Naive B cell (primary cell): Measurements from ENCODE around the gene ALPK3. TPM values are rescaled to one million over a fixed set of nuclear protein-coding genes. Genes with fewer than 3 reads are reported as not detected.

ENCODE experiments used
- ATAC-seq, 2 donors: fragments of 150-1000 bp; cut with Tn5 transposase; 2 replicates each; pipeline ENCODE4 v1.10.0; 2021; ENCODE audit warnings: low read depth in 2 of 2, mild to moderate bottlenecking in 2 of 2, moderate library complexity in 2 of 2
- DNase-seq: peaks from one replicate; pipeline ENCODE4 v3.0.0; 2022
- H3K27ac Mint-ChIP-seq, 6 donors: one replicate each; pipeline ENCODE4 v1.8.0; 2020 to 2022; ENCODE audit warnings: mild to moderate bottlenecking in 6 of 6, mixed read lengths in 6 of 6, moderate library complexity in 5 of 6, inconsistent platforms in 2 of 6
- H3K27me3 Mint-ChIP-seq, 3 donors: one replicate each; pipeline ENCODE4 v1.8.0; 2021 to 2022; ENCODE audit warnings: mixed read lengths in 3 of 3, mild to moderate bottlenecking in 1 of 3
- H3K36me3 Mint-ChIP-seq, 2 donors: one replicate each; pipeline ENCODE4 v1.8.0; 2020 to 2022; ENCODE audit warnings: mixed read lengths in 2 of 2, inconsistent platforms in 1 of 2, mild to moderate bottlenecking in 1 of 2
- H3K4me1 Mint-ChIP-seq, 3 donors: one replicate each; pipeline ENCODE4 v1.8.0; 2020 to 2022; ENCODE audit warnings: mixed read lengths in 3 of 3, inconsistent platforms in 1 of 3, mild to moderate bottlenecking in 1 of 3, moderate library complexity in 1 of 3
- H3K4me3 Mint-ChIP-seq, 8 donors: one replicate each; pipeline ENCODE4 v1.8.0; 2020 to 2022; ENCODE audit warnings: mild to moderate bottlenecking in 8 of 8, mixed read lengths in 8 of 8, moderate library complexity in 8 of 8, inconsistent platforms in 2 of 8
- H3K9me3 Mint-ChIP-seq, 7 donors: one replicate each; pipeline ENCODE4 v1.8.0; 2020 to 2022; ENCODE audit warnings: mixed read lengths in 7 of 7, mild to moderate bottlenecking in 5 of 7, inconsistent platforms in 2 of 7, moderate library complexity in 1 of 7
- polyA plus RNA-seq, 6 donors: library from polyadenylated mRNA; unstranded; fragments of 300-500 nt; fragmentation: Illumina TruSeq; gene quantifications; one replicate each; pipeline ENCODE4 v1.2.3, GENCODE V29; 2021; ENCODE audit warnings: low read depth in 6 of 6

The ALPK3 gene
- polyA plus RNA-seq, 6 donors from 2014 or later = 0.04 to 0.23 TPM; not detected in 4

DNA sequence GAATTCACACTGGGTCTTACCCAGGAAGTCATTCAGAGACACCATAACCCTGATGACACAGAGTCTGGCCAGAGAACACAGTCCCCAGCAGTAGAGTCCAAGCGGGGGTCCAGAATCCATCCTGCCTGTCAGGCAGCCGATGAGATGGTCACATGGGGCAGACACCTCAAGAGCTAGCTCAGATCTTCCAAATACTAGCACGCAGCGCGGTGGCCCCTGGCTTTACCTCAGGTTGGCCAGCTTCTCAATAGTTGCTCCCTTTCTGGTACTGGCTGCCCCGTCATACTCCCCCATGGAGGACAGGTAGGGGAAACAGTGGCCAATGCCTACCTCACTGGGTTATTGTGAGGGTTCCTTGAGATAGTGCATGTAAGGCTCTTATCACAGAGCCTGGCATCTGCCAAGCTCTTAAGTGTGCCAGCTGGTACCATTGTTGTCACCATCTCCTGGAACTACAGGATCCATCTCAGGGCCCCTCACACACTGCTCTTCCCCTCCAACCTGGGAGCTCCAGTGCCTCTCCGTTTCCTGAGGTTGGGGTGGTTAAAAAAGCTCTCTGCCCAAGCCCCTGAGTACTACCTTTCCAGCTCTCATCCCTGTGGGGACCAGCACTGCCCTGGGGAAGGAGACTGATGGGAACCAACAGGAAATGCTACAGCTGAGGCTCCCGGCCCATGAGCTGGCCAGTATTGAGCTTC is 63.8 kb downstream of the ALPK3 start:
- Mint-ChIP-seq H3K36me3 (no peaks in the 10 kb centered on the region), H3K4me3 (no peak overlapping the region), H3K4me1 (no peaks in the 10 kb centered on the region), H3K27me3 (peaks cover 0 to 15% (median 5%) of the 10 kb centered on the region in 3 donors), H3K27ac (peak overlapping the region in 1 of 6 donors; percentile 90), H3K9me3 (no peaks in the 10 kb centered on the region)
- DNase-seq = no peak
- ATAC-seq = no peak

DNA sequence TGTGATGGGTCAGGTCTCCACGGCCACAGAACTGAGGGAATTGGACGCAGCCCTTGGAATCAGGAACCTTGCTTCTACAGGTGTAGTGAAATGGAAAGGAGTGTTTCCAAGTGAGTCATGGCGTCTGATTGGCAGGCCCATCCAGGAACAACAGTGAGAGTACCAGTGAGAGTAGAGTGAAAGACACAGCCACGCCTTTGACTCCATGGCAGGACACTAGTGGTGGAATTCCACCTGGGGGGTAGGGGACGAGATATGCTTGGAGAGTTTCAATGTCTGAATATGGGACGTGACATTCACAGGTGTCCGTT is 64.3 kb downstream of the ALPK3 start:
- DNase-seq (no peak), ATAC-seq (no peak)
- Mint-ChIP-seq H3K27ac (no peak overlapping the region), H3K4me3 (no peak overlapping the region), H3K36me3 (no peaks in the 10 kb centered on the region), H3K4me1 (no peaks in the 10 kb centered on the region), H3K27me3 (peaks cover 0 to 15% (median 5%) of the 10 kb centered on the region in 3 donors), H3K9me3 (no peaks in the 10 kb centered on the region)

DNA sequence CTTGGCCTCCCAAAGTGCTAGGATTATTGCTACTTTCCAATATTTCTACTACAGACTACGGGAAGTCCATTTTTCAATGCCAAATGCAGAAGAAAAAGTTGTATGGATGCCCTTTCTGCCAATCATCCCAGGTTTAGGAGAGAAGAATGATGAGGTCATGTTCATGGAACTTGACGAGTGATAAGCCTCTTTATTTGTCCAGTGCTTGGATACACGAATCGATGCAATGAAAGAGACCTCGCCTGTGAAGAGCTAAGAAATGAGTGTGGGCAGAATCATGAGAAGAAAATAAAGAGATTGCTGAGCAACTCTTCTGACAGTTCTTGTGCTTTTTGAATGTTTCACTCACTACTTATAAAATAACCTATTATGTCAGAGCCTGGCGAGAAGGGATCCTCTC is 66.3 kb downstream of the ALPK3 start:
- Mint-ChIP-seq H3K4me1 (no peaks in the 10 kb centered on the region), H3K9me3 (no peaks in the 10 kb centered on the region), H3K27ac (no peak overlapping the region), H3K27me3 (peaks cover 0 to 15% (median 5%) of the 10 kb centered on the region in 3 donors), H3K36me3 (no peaks in the 10 kb centered on the region), H3K4me3 (no peak overlapping the region)
- no peak for DNase-seq
- no peak for ATAC-seq

DNA sequence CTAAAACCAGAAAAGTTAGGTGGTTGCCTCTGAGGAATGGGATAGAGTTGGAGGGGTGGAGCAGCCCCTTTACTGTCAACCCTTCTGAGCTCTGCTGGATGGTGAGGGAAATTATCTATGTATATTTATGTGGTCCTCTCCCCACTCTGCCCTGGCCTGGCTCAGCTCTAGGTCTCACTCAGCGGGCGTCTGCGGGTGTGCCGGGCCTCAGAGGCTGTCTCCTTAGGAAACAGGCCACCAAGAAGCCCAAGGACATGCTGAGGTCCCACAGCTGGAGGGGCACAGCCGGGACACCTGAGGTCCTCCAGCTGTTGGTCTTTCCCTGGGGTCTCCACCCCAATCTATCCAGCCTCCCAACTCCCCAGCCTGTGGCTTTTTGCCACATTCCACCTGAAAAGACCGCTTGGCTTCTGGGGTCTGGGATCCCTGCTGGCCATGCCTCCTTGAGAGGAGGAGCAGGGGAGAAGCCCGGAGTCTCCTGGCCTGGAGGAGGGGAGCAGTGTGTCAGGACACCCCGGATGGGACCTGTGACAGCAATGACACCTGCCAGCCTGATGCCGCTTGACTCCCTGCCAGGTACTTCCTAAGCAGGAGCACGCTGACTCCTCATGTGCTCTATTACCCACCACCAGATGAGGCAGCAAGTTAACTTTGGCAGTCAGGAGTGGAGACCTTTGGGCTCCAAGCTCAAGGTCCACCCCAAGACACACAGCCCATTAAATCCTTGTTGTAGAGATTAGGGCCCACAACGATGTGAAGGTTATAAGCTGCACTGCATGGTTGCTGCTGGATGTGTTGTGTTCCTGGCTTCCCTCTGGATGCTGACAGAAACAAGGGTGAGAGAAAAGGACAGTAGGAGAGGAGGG is 67.0 kb downstream of the ALPK3 start, which contains the start of gene SLC28A1:
Gene SLC28A1 (plus strand): TSS at position 747 of the 866 bp plus-strand sequence. CDS start 3,099 bp downstream, outside the sequence.
- H3K27me3 Mint-ChIP-seq = peaks cover 0 to 15% (median 5%) of the 10 kb centered on the region in 3 donors
- no peak within 1 kb of the TSS for H3K4me3 Mint-ChIP-seq
- H3K36me3 Mint-ChIP-seq = no peaks in the 10 kb centered on the region
- DNase-seq (no peak), ATAC-seq (no peak)
- no peak within 1 kb of the TSS for H3K27ac Mint-ChIP-seq
- no peaks in the 10 kb centered on the region for H3K9me3 Mint-ChIP-seq
- no peaks in the 10 kb centered on the region for H3K4me1 Mint-ChIP-seq

- H3K9me3 Mint-ChIP-seq = no peaks in the 10 kb centered on the region
- no peak overlapping the region for H3K27ac Mint-ChIP-seq
These were observed 68.6 kb downstream of the ALPK3 start for GRCh38 chr15:84885801-84886200.

GRCh38 chr15:84886211-84886983 is 69.2 kb downstream of the ALPK3 start:
- ATAC-seq (no peak), DNase-seq (no peak)
- no peak overlapping the region for H3K4me3 Mint-ChIP-seq
- H3K27me3 Mint-ChIP-seq = peaks cover 0 to 26% (median 13%) of the 10 kb centered on the region in 3 donors
- no peak overlapping the region for H3K27ac Mint-ChIP-seq
- no peaks in the 10 kb centered on the region for H3K36me3 Mint-ChIP-seq
- H3K9me3 Mint-ChIP-seq = no peaks in the 10 kb centered on the region
- H3K4me1 Mint-ChIP-seq = peaks cover 0 to 4% (median 2%) of the 10 kb centered on the region in 3 donors

More at GRCh38 chr15:84885801-84886200, 68.6 kb downstream of the ALPK3 start:
- DNase-seq (no peak), ATAC-seq (no peak)
- Mint-ChIP-seq H3K4me1 (peaks cover 0 to 4% (median 2%) of the 10 kb centered on the region in 3 donors), H3K4me3 (no peak overlapping the region), H3K36me3 (no peaks in the 10 kb centered on the region), H3K27me3 (peaks cover 0 to 20% (median 7%) of the 10 kb centered on the region in 3 donors)

DNA sequence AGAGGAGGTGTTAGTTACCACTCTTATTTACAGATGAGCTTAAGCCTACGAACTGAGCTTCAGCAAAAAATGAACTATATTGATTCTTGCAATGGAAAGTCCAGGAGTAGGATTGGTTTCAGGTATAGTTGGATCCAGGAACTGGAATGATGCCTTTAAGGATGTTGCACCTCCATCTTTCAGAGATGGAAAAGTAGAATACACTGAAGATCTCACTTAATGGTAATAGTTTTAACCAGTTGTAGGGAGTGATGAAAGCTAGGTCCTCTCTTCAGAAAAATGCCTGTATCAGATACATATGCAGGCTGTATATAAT is 69.8 kb downstream of the ALPK3 start:
- H3K9me3 Mint-ChIP-seq = no peaks in the 10 kb centered on the region

DNA sequence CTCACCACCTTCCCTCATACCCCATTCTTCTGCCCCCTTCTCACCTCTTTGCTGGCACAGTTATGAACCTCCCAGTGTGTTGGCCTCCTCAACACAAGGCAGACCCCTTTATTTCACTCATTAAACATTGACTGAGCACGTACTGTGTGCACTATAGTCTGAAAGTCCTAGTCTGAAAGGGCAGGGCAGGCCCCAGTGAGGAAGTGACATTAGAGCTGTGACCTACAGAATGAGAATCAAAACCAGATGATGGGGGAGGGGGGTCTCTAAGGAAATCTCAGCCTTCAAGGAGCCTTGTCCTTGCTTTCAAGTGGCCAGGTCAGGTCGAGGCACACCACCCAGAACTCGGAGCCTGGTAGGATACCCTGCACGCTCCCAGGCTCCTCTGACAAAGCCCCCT is 70.8 kb downstream of the ALPK3 start:
- DNase-seq = no peak
- Mint-ChIP-seq H3K27me3 (peaks cover 0 to 34% (median 14%) of the 10 kb centered on the region in 3 donors), H3K36me3 (no peaks in the 10 kb centered on the region), H3K27ac (no peak overlapping the region), H3K4me3 (no peak overlapping the region), H3K4me1 (peaks cover 0 to 4% (median 2%) of the 10 kb centered on the region in 3 donors), H3K9me3 (no peaks in the 10 kb centered on the region)
- ATAC-seq = no peak

More for the DNA sequence above, 69.8 kb downstream of the ALPK3 start:
- H3K4me1 Mint-ChIP-seq = peaks cover 0 to 4% (median 2%) of the 10 kb centered on the region in 3 donors
- no peak overlapping the region for H3K4me3 Mint-ChIP-seq
- DNase-seq (no peak), ATAC-seq (no peak)
- H3K36me3 Mint-ChIP-seq = no peaks in the 10 kb centered on the region
- H3K27me3 Mint-ChIP-seq = peaks cover 0 to 32% (median 17%) of the 10 kb centered on the region in 3 donors
- no peak overlapping the region for H3K27ac Mint-ChIP-seq

DNA sequence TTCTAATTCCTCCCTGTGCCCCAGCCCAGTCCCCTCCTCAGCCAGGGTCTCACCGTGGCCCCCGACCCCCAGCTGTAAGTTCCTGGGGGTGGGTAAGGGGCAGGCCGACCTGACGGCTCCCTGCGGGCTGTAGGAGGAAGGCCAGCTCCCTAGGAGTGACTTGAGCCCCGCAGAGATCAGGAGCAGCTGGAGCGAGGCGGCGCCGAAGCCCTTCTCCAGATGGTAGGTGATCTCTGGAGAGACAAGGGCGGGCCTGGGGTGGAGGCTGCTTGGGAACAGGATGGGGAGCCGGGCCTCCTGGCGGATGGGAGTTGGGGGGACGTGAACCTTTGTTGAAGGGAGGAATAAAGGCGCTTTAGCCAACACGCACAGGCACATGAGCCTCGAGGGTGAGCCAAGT is 71.5 kb downstream of the ALPK3 start:
- Mint-ChIP-seq H3K36me3 (no peaks in the 10 kb centered on the region), H3K27ac (no peak overlapping the region), H3K4me3 (no peak overlapping the region), H3K27me3 (peaks cover 0 to 27% (median 14%) of the 10 kb centered on the region in 3 donors), H3K9me3 (no peaks in the 10 kb centered on the region), H3K4me1 (peaks cover 0 to 4% (median 2%) of the 10 kb centered on the region in 3 donors)
- no peak for ATAC-seq
- no peak for DNase-seq

GRCh38 chr15:84889313-84889990 is 72.3 kb downstream of the ALPK3 start:
- H3K4me3 Mint-ChIP-seq = no peak overlapping the region
- H3K27ac Mint-ChIP-seq = peak overlapping the region in 1 of 6 donors; percentile 68
- H3K4me1 Mint-ChIP-seq = peaks cover 0 to 4% (median 2%) of the 10 kb centered on the region in 3 donors
- peaks cover 2 to 23% (median 14%) of the 10 kb centered on the region in 3 donors for H3K27me3 Mint-ChIP-seq
- no peaks in the 10 kb centered on the region for H3K9me3 Mint-ChIP-seq
- no peak for ATAC-seq
- DNase-seq = no peak
- H3K36me3 Mint-ChIP-seq = no peaks in the 10 kb centered on the region

DNA sequence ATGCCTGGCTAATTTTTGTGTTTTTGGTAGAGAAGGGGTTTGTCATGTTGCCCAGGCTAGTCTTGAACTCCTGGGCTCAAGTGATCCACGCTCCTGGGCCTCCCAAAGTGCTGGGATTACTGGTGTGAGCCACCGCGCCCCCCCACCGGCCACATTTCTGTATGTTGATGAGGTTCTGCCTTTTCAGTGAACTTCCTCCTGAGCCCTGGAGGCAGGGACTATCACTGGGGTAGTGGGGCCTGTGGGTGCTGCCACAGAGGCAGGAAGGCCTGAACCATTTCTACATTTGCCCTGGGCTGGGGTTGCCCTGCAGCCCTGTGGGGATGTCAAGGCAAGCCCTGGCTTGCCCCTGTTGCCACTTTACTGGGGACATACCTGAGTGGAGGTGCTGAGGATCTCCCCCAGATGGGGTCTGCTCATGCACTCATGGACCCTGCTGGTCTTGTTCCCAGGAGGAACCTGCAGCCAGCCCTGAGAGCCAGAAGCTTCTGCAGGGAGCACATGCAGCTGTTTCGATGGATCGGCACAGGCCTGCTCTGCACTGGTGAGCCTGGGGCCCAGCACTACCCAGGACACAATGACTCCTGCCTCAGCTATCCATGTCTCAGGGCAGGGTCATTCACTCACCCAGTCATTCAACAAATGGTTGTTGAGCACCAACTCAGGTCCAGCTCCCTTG is 73.0 kb downstream of the ALPK3 start:
- H3K9me3 Mint-ChIP-seq = no peaks in the 10 kb centered on the region
- H3K27me3 Mint-ChIP-seq = peaks cover 4 to 19% (median 14%) of the 10 kb centered on the region in 3 donors
- peaks cover 0 to 4% (median 2%) of the 10 kb centered on the region in 3 donors for H3K4me1 Mint-ChIP-seq
- H3K27ac Mint-ChIP-seq = no peak overlapping the region
- no peak for DNase-seq
- no peak for ATAC-seq
- H3K36me3 Mint-ChIP-seq = no peaks in the 10 kb centered on the region
- no peak overlapping the region for H3K4me3 Mint-ChIP-seq

- Mint-ChIP-seq H3K4me3 (no peak overlapping the region), H3K9me3 (no peaks in the 10 kb centered on the region), H3K27ac (no peak overlapping the region), H3K36me3 (no peaks in the 10 kb centered on the region), H3K27me3 (peaks cover 4 to 19% (median 14%) of the 10 kb centered on the region in 3 donors), H3K4me1 (peaks cover 0 to 4% (median 2%) of the 10 kb centered on the region in 3 donors)
- ATAC-seq (no peak), DNase-seq (no peak)
These were observed 73.6 kb downstream of the ALPK3 start for GRCh38 chr15:84890670-84891162.
